Caco-2 (cell line): ENCODE measurements around the gene C16orf95. TPM values are rescaled to one million over a fixed set of nuclear protein-coding genes. Genes with fewer than 3 reads are reported as not detected.

Source experiments
- BruUV-seq: library from RNA; stranded (reverse); fragments of 400-500 nt; replicated peaks from 2 replicates; lab custom pipeline; 2021; lab: Mats Ljungman, UMichigan
- CTCF ChIA-PET: fragments of 300-600 bp; sonication (Branson Sonifier 250); formaldehyde crosslinking; loops from one replicate; lab custom pipeline; 2022; ENCODE audit warnings: antibody characterized with exemption; lab: Charles Lee
- POLR2A ChIA-PET: fragments of 300-600 bp; sonication (Branson Sonifier 250); formaldehyde crosslinking; loops from one replicate; lab custom pipeline; 2022; ENCODE audit warnings: antibody characterized with exemption; lab: Charles Lee
- DNase-seq, 2 experiments: peaks; one replicate each; pipeline versions ENCODE4 v3.0.0 to v3.0.0-alpha.2; 2020 to 2022
- H3K27me3 ChIP-seq: replicated peaks from 2 replicates; pipeline ENCODE4 v1.6.0; 2011; ENCODE audit warnings: low read length; ENCODE audit not compliant: control insufficient read depth, insufficient read depth
- H3K36me3 ChIP-seq: 2 replicates; pipeline ENCODE4 v1.5.1; 2011; ENCODE audit warnings: low read length; ENCODE audit not compliant: control insufficient read depth, insufficient read depth
- H3K4me1 ChIP-seq: fragments of 250-450 bp; sonication (Bioruptor Pico); 2 replicates; pipeline ENCODE4 v1.5.1; 2020; ENCODE audit warnings: mild to moderate bottlenecking
- H3K4me3 ChIP-seq: 2 replicates; pipeline ENCODE4 v1.5.1; 2011; ENCODE audit warnings: low read depth, mild to moderate bottlenecking, control low read depth, low read length
- H3K9me3 ChIP-seq: fragments of 250-450 bp; sonication (Bioruptor Pico); 2 replicates; pipeline ENCODE4 v1.5.1; 2020; ENCODE audit warnings: mild to moderate bottlenecking, moderate library complexity
- H3K27ac Mint-ChIP-seq: one replicate; pipeline ENCODE4 v1.8.0; 2022; ENCODE audit warnings: mixed read lengths; ENCODE audit not compliant: unreplicated experiment
- H3K27me3 Mint-ChIP-seq: one replicate; pipeline ENCODE4 v1.8.0; 2022; ENCODE audit warnings: mixed read lengths; ENCODE audit not compliant: insufficient read depth, unreplicated experiment
- H3K36me3 Mint-ChIP-seq: one replicate; pipeline ENCODE4 v1.8.0; 2022; ENCODE audit warnings: mild to moderate bottlenecking, mixed read lengths; ENCODE audit not compliant: insufficient read depth, unreplicated experiment
- H3K4me1 Mint-ChIP-seq: one replicate; pipeline ENCODE4 v1.8.0; 2022; ENCODE audit warnings: low read depth, mixed read lengths; ENCODE audit not compliant: unreplicated experiment
- H3K4me3 Mint-ChIP-seq: one replicate; pipeline ENCODE4 v1.8.0; 2022; ENCODE audit warnings: mild to moderate bottlenecking, moderate library complexity, mixed read lengths; ENCODE audit not compliant: unreplicated experiment
- H3K9me3 Mint-ChIP-seq: one replicate; pipeline ENCODE4 v1.8.0; 2022; ENCODE audit warnings: mixed read lengths; ENCODE audit not compliant: unreplicated experiment
- intact Hi-C: fragments of 100-400 bp; cut with micrococcal nuclease; formaldehyde crosslinking; loops from one replicate; pipeline ENCODE4 v1.10.0; 2022; ENCODE audit not compliant: unreplicated experiment
- total RNA-seq: library from RNA; stranded (reverse); gene quantifications from 2 replicates; pipeline ENCODE4 v1.2.3, GENCODE V29; 2022
- TF ChIP-seq, protein P1 (sequence below), 2 experiments: fragments of 200-600 bp in 1 of 2; IDR thresholded peaks; 1 replicate in 1 of 2; 2 replicates in 1 of 2; pipeline versions ENCODE4 v1.5.1 to v1.8.0; 2011 to 2022; ENCODE audit warnings: antibody characterized with exemption in 1 of 2, control low read depth in 1 of 2, inconsistent platforms in 1 of 2, low read depth in 1 of 2, low read length in 1 of 2, mild to moderate bottlenecking in 1 of 2, moderate library complexity in 1 of 2; ENCODE audit not compliant: insufficient read depth in 1 of 2, severe bottlenecking in 1 of 2, unreplicated experiment in 1 of 2

The C16orf95 gene
- total RNA-seq, 1 experiment from 2014 or later = 4.4 TPM

- no peak overlapping the region for H3K27ac Mint-ChIP-seq
- Histone ChIP-seq H3K4me1 (peaks cover 6% of the 10 kb centered on the region), H3K27me3 (no peaks in the 10 kb centered on the region), H3K9me3 (no peaks in the 10 kb centered on the region), H3K4me3 (no peak overlapping the region), H3K36me3 (peaks cover 2% of the 10 kb centered on the region; the same call in 1 of the 2 replicates)
- ChIA-PET CTCF (no interaction called here), POLR2A (no interaction called here)
- no peaks in the 10 kb centered on the region for H3K9me3 Mint-ChIP-seq
- H3K36me3 Mint-ChIP-seq = peaks cover 58% of the 10 kb centered on the region
- H3K4me1 Mint-ChIP-seq = peaks cover 7% of the 10 kb centered on the region
- intact Hi-C loops = no loop called here
- no peak overlapping the region for H3K4me3 Mint-ChIP-seq
- no TSS peak for BruUV-seq
- DNase-seq = no peak
- H3K27me3 Mint-ChIP-seq = no peaks in the 10 kb centered on the region
- TF ChIP-seq, protein P1, sequence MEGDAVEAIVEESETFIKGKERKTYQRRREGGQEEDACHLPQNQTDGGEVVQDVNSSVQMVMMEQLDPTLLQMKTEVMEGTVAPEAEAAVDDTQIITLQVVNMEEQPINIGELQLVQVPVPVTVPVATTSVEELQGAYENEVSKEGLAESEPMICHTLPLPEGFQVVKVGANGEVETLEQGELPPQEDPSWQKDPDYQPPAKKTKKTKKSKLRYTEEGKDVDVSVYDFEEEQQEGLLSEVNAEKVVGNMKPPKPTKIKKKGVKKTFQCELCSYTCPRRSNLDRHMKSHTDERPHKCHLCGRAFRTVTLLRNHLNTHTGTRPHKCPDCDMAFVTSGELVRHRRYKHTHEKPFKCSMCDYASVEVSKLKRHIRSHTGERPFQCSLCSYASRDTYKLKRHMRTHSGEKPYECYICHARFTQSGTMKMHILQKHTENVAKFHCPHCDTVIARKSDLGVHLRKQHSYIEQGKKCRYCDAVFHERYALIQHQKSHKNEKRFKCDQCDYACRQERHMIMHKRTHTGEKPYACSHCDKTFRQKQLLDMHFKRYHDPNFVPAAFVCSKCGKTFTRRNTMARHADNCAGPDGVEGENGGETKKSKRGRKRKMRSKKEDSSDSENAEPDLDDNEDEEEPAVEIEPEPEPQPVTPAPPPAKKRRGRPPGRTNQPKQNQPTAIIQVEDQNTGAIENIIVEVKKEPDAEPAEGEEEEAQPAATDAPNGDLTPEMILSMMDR (IDR thresholded peaks at IDR 0.05; ENCODE audit: insufficient read depth in 1 of 2, low read depth in 1 of 2, low read length in 1 of 2, severe bottlenecking in 1 of 2, unreplicated experiment in 1 of 2) = no peak
Observed at GRCh38 chr16:87320510-87321227, 3.5 kb upstream of the C16orf95 start.

- no peaks in the 10 kb centered on the region for H3K27me3 ChIP-seq
- no TSS peak for BruUV-seq
- H3K4me3 ChIP-seq = no peak overlapping the region
- peaks cover 6% of the 10 kb centered on the region for H3K4me1 ChIP-seq
- H3K36me3 Mint-ChIP-seq = peaks cover 53% of the 10 kb centered on the region
- H3K36me3 ChIP-seq = peaks cover 2% of the 10 kb centered on the region; the same call in 1 of the 2 replicates
- intact Hi-C loops = no loop called here
- TF ChIP-seq, protein P1 (IDR thresholded peaks at IDR 0.05; ENCODE audit: insufficient read depth in 1 of 2, low read depth in 1 of 2, low read length in 1 of 2, severe bottlenecking in 1 of 2, unreplicated experiment in 1 of 2) = no peak
- peaks cover 7% of the 10 kb centered on the region for H3K4me1 Mint-ChIP-seq
- no peak for DNase-seq
- no peaks in the 10 kb centered on the region for H3K27me3 Mint-ChIP-seq
- CTCF ChIA-PET = no interaction called here
- POLR2A ChIA-PET = no interaction called here
- H3K9me3 ChIP-seq = no peaks in the 10 kb centered on the region
- no peaks in the 10 kb centered on the region for H3K9me3 Mint-ChIP-seq
- no peak overlapping the region for H3K27ac Mint-ChIP-seq
- no peak overlapping the region for H3K4me3 Mint-ChIP-seq
Observed at GRCh38 chr16:87319997-87320491, 2.9 kb upstream of the C16orf95 start.

DNA sequence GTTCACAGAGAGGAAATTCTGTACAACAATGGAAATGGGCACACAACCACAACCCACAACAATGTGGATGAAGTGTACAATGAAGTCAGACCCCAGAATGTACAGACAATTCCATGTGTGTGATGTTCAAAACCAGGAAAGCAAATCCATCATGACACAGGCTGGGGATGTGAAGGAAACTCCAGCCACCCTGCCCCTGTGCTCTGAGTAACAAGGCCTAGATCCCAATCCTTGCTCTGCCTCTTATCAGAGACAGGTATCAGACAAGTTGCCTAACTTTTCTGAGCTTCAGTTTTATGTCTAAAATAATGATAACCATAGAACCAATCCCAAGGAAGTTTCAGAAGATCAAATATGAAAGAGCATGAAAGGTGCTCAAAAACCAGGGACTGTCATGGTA lies 1.8 kb upstream of the C16orf95 start:
- H3K27me3 Mint-ChIP-seq = no peaks in the 10 kb centered on the region
- Histone ChIP-seq H3K9me3 (no peaks in the 10 kb centered on the region), H3K4me1 (peaks cover 6% of the 10 kb centered on the region), H3K36me3 (peaks cover 2% of the 10 kb centered on the region; the same call in 1 of the 2 replicates), H3K27me3 (no peaks in the 10 kb centered on the region), H3K4me3 (no peak overlapping the region)
- peaks cover 7% of the 10 kb centered on the region for H3K4me1 Mint-ChIP-seq
- H3K27ac Mint-ChIP-seq = peak overlapping the region; percentile 99
- no peak for DNase-seq
- H3K36me3 Mint-ChIP-seq = peaks cover 49% of the 10 kb centered on the region
- no peak overlapping the region for H3K4me3 Mint-ChIP-seq
- intact Hi-C loops = no loop called here
- ChIA-PET CTCF (interaction anchor here (0.6 to 0.8 kb wide), 2 partner anchors 69 to 75 kb away, joined by 3 to 4 read pairs; no protein-coding TSS in a partner anchor), POLR2A (interaction anchor here (0.8 kb wide), 1 partner anchor 64 kb away, joined by 3 read pairs; the partner anchor contains the start of gene FBXO31)
- TF ChIP-seq, protein P1 (IDR thresholded peaks at IDR 0.05; ENCODE audit: insufficient read depth in 1 of 2, low read depth in 1 of 2, low read length in 1 of 2, severe bottlenecking in 1 of 2, unreplicated experiment in 1 of 2) = no peak
- no TSS peak for BruUV-seq
- no peaks in the 10 kb centered on the region for H3K9me3 Mint-ChIP-seq
